ENCODE results near the gene PRDM7.
"Not testable (repeated sequence)": the region's sequence is repeated elsewhere in the genome, so short reads cannot be mapped to it uniquely, and the experiment has no call there.

Gene PRDM7

GRCh38 chr16:90012991-90013745 lies 64.0 kb downstream of the PRDM7 start:
- peak; percentile 29 for DNase-seq (ENCODE audit: low spot score)

GRCh38 chr16:90011908-90012501 lies 65.1 kb downstream of the PRDM7 start:
- no peak for DNase-seq (ENCODE audit: low spot score)

- no peak for DNase-seq (ENCODE audit: low spot score)
Measured at GRCh38 chr16:90011508-90011819, 65.7 kb downstream of the PRDM7 start.

- DNase-seq (ENCODE audit: low spot score) = no peak
Measured at GRCh38 chr16:90010676-90011507, 66.2 kb downstream of the PRDM7 start.

GRCh38 chr16:90009172-90009899 lies 67.8 kb downstream of the PRDM7 start:
- no peak for DNase-seq (ENCODE audit: low spot score)

GRCh38 chr16:90008708-90009145 lies 68.4 kb downstream of the PRDM7 start:
- DNase-seq (ENCODE audit: low spot score) = no peak

- DNase-seq (ENCODE audit: low spot score) = not testable (repeated sequence)
Measured at GRCh38 chr16:90007635-90008234, 69.4 kb downstream of the PRDM7 start.

- DNase-seq (ENCODE audit: low spot score) = peak; percentile 15
Measured at GRCh38 chr16:90007015-90007414, 70.1 kb downstream of the PRDM7 start.
